NCI-H345 (cell line): Measurements from ENCODE around the gene NADK.
"Not testable (repeated sequence)": the region's sequence is repeated elsewhere in the genome, so short reads cannot be mapped to it uniquely, and the experiment has no call there.

Source experiments
- DNase-seq: peaks from one replicate; lab custom pipeline; 2025; lab: John Stamatoyannopoulos, UW

NADK gene

GRCh38 chr1:1746566-1746909 is 31.7 kb downstream of the NADK start:
- DNase-seq: not testable (repeated sequence)

GRCh38 chr1:1745651-1746565 is 32.4 kb downstream of the NADK start:
- peak; percentile 77 for DNase-seq

- DNase-seq: not testable (repeated sequence)
Measured at GRCh38 chr1:1742529-1742928, 35.7 kb downstream of the NADK start.

GRCh38 chr1:1741013-1741412 is 37.3 kb downstream of the NADK start:
- not testable (repeated sequence) for DNase-seq

GRCh38 chr1:1738799-1739337 is 39.4 kb downstream of the NADK start:
- not testable (repeated sequence) for DNase-seq

- not testable (repeated sequence) for DNase-seq
Measured at GRCh38 chr1:1737675-1738590, 40.3 kb downstream of the NADK start.

- DNase-seq: no peak
Measured at GRCh38 chr1:1732381-1732780, 45.9 kb downstream of the NADK start.

- no peak for DNase-seq
Measured at GRCh38 chr1:1730870-1731269, 47.4 kb downstream of the NADK start.

GRCh38 chr1:1730230-1730629 is 48.0 kb downstream of the NADK start:
- not testable (repeated sequence) for DNase-seq

GRCh38 chr1:1729116-1729816 is 49.0 kb downstream of the NADK start:
- not testable (repeated sequence) for DNase-seq

GRCh38 chr1:1728308-1729005 is 49.8 kb downstream of the NADK start:
- not testable (repeated sequence) for DNase-seq

GRCh38 chr1:1727131-1727651 is 51.1 kb downstream of the NADK start:
- DNase-seq: not testable (repeated sequence)

- not testable (repeated sequence) for DNase-seq
Measured at GRCh38 chr1:1726088-1726487, 52.2 kb downstream of the NADK start.

GRCh38 chr1:1724035-1724864 is 54.0 kb downstream of the NADK start, which contains the start of gene CDK11A:
Gene CDK11A (minus strand): TSS chr1:1724357. CDS start chr1:1722818, 1,539 bp downstream.
- peak; percentile 97 for DNase-seq

- no peak for DNase-seq
Measured at GRCh38 chr1:1721201-1721600, 57.1 kb downstream of the NADK start.

- DNase-seq: not testable (repeated sequence)
Measured at GRCh38 chr1:1715109-1715883, 63.0 kb downstream of the NADK start.

GRCh38 chr1:1707897-1708296 is 70.4 kb downstream of the NADK start:
- not testable (repeated sequence) for DNase-seq

GRCh38 chr1:1707241-1707640 is 71.0 kb downstream of the NADK start:
- DNase-seq: not testable (repeated sequence)

- DNase-seq: not testable (repeated sequence)
Measured at GRCh38 chr1:1705623-1706022, 72.6 kb downstream of the NADK start.
